Nephron progenitor cell (in vitro differentiated cells): Measurements from ENCODE around the gene CCDC183.

Experiments
- DNase-seq: peaks from one replicate; pipeline ENCODE4 v3.0.0; 2021
- H3K27ac Mint-ChIP-seq: 2 replicates; pipeline ENCODE4 v1.8.0; 2021; ENCODE audit warnings: mild to moderate bottlenecking, moderate library complexity, mixed read lengths
- H3K27me3 Mint-ChIP-seq: 2 replicates; pipeline ENCODE4 v1.8.0; 2021; ENCODE audit warnings: mild to moderate bottlenecking, low read depth, mixed read lengths; ENCODE audit not compliant: poor library complexity
- H3K36me3 Mint-ChIP-seq: 2 replicates; pipeline ENCODE4 v1.8.0; 2021; ENCODE audit warnings: low read depth, mixed read lengths
- H3K4me1 Mint-ChIP-seq: 2 replicates; pipeline ENCODE4 v1.8.0; 2021; ENCODE audit warnings: mixed read lengths
- H3K4me3 Mint-ChIP-seq: 2 replicates; pipeline ENCODE4 v1.8.0; 2021; ENCODE audit warnings: mild to moderate bottlenecking, moderate library complexity, mixed read lengths
- H3K9me3 Mint-ChIP-seq: 2 replicates; pipeline ENCODE4 v1.8.0; 2021; ENCODE audit warnings: mild to moderate bottlenecking, moderate library complexity, mixed read lengths
- CTCF ChIP-seq: fragments of 200-600 bp; sonication (generic); IDR thresholded peaks from 2 replicates; pipeline ENCODE4 v1.5.0; 2021; ENCODE audit warnings: antibody characterized with exemption

CCDC183 gene

GRCh38 chr9:136825295-136826187 lies 29.4 kb downstream of the CCDC183 start:
- H3K4me1 Mint-ChIP-seq = peaks cover 21% of the 10 kb centered on the region
- DNase-seq = no peak
- peaks cover 6% of the 10 kb centered on the region for H3K27me3 Mint-ChIP-seq
- no peak overlapping the region for H3K27ac Mint-ChIP-seq
- H3K9me3 Mint-ChIP-seq = no peaks in the 10 kb centered on the region
- H3K36me3 Mint-ChIP-seq = peaks cover 16% of the 10 kb centered on the region
- no peak overlapping the region for H3K4me3 Mint-ChIP-seq
- no peak for TF ChIP-seq CTCF

GRCh38 chr9:136826188-136826541 lies 30.0 kb downstream of the CCDC183 start:
- no peak for DNase-seq
- Mint-ChIP-seq H3K27ac (no peak overlapping the region), H3K4me1 (peaks cover 15% of the 10 kb centered on the region), H3K4me3 (no peak overlapping the region), H3K9me3 (no peaks in the 10 kb centered on the region), H3K27me3 (peaks cover under 1% of the 10 kb centered on the region), H3K36me3 (peaks cover 10% of the 10 kb centered on the region)
- no peak for TF ChIP-seq CTCF

GRCh38 chr9:136826703-136827582 lies 30.8 kb downstream of the CCDC183 start:
- Mint-ChIP-seq H3K27me3 (no peaks in the 10 kb centered on the region), H3K4me1 (peaks cover 11% of the 10 kb centered on the region), H3K36me3 (peaks cover 10% of the 10 kb centered on the region), H3K27ac (no peak overlapping the region), H3K9me3 (no peaks in the 10 kb centered on the region), H3K4me3 (no peak overlapping the region)
- TF ChIP-seq CTCF = no peak
- DNase-seq = no peak

- Mint-ChIP-seq H3K27ac (no peak overlapping the region), H3K9me3 (no peaks in the 10 kb centered on the region), H3K27me3 (no peaks in the 10 kb centered on the region), H3K36me3 (peaks cover 16% of the 10 kb centered on the region), H3K4me3 (no peak overlapping the region), H3K4me1 (peaks cover 10% of the 10 kb centered on the region)
- no peak for DNase-seq
- no peak for TF ChIP-seq CTCF
Observed at GRCh38 chr9:136827794-136828473, 31.8 kb downstream of the CCDC183 start.

GRCh38 chr9:136828474-136829140 lies 32.5 kb downstream of the CCDC183 start:
- no peaks in the 10 kb centered on the region for H3K27me3 Mint-ChIP-seq
- peaks cover 10% of the 10 kb centered on the region for H3K36me3 Mint-ChIP-seq
- peaks cover 4% of the 10 kb centered on the region for H3K4me1 Mint-ChIP-seq
- no peak overlapping the region for H3K4me3 Mint-ChIP-seq
- no peak for DNase-seq
- H3K27ac Mint-ChIP-seq = no peak overlapping the region
- H3K9me3 Mint-ChIP-seq = no peaks in the 10 kb centered on the region
- TF ChIP-seq CTCF = no peak
